ENCODE data around the gene POGK.

POGK gene

DNA sequence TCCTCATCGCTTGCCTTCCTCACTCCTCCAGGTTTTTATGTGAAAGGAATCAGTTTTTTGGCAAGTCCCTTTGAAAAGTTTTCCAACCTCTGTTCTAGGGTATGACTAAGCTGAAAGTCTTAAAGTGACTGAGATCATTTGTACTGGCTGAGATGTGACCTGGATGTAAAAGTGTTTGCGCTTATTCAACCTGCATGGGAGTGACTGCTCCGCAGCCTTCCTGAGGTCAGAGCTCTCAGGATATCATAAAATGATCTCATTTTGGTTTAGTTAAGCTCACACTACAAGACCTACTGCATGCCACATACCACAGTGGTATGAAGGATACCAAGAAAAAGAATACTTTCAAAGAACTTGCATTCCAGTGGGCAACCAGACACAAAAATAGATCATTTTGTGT, 66.6 kb downstream of the POGK start:
- no peak for DNase-seq

Data from activated CD4-positive, alpha-beta T cell treated with anti-CD3 and anti-CD28 coated beads for 48 hours (primary cell).